22Rv1 (cell line): ENCODE data around the gene RBCK1.

ENCODE experiments used
- CTCF ChIP-seq: fragments of 450-650 bp; IDR thresholded peaks from 2 replicates; pipeline ENCODE4 v1.5.1; 2017; ENCODE audit warnings: mild to moderate bottlenecking
- ZFX ChIP-seq: fragments of 450-650 bp; IDR thresholded peaks from 2 replicates; pipeline ENCODE4 v1.6.1; 2017; ENCODE audit warnings: antibody characterized with exemption, borderline replicate concordance

DNA sequence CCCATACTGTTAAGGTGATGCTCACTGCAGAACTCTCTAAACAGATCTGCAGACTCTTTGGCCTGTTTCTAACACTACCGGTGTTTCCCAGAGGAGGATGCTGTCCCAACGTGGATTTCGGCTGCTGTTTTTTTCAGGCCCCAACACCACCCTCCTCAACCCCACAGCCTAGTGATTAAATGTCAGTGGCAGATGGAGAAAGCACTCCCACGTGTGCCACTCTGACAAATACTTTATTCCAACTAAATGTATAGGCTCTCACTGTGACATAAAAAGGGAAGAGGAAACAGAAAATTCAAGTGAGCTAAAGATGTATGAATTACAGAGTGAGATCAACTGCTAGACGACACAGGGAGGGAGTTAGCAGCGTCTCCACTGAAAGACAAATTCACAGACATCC, 50.7 kb downstream of the RBCK1 start:
- TF ChIP-seq CTCF: no peak
- no peak for TF ChIP-seq ZFX
